ENCODE data around the gene SLC39A11.
"Not testable (repeated sequence)": the region's sequence is repeated elsewhere in the genome, so short reads cannot be mapped to it uniquely, and the experiment has no call there.

SLC39A11 gene

GRCh38 chr17:72665852-72666851 lies 426.3 kb downstream of the SLC39A11 start:
- DNase-seq: no peak

GRCh38 chr17:72662827-72663190 lies 429.7 kb downstream of the SLC39A11 start:
- DNase-seq: no peak

GRCh38 chr17:72661945-72662826 lies 430.3 kb downstream of the SLC39A11 start:
- no peak for DNase-seq

- no peak for DNase-seq
Measured at GRCh38 chr17:72661116-72661944, 431.2 kb downstream of the SLC39A11 start.

- no peak for DNase-seq
Measured at GRCh38 chr17:72660274-72661115, 432.0 kb downstream of the SLC39A11 start.

GRCh38 chr17:72659811-72660210 lies 432.7 kb downstream of the SLC39A11 start:
- no peak for DNase-seq

DNA sequence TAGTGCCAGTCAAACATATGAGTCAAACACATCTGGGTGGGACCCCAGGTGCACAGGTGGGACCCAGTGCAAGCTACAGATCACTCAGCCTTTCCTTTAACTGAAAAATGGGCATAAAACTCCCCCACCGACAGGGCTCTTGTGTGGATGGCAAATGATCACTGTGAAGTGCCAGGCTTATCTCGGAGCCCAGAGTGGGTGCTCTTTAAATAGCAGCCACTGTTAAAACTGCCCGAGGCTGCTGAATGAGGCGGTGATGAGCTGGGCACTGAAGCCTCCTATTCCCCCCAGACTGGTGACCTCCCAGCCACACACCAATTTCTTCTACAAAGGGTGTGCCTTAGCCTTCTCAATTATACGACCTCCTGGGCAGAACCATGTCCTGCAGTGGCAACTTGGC lies 433.8 kb downstream of the SLC39A11 start:
- DNase-seq: no peak

GRCh38 chr17:72657467-72658317 lies 434.8 kb downstream of the SLC39A11 start:
- no peak for DNase-seq

GRCh38 chr17:72656130-72656763 lies 436.2 kb downstream of the SLC39A11 start:
- DNase-seq: no peak

DNA sequence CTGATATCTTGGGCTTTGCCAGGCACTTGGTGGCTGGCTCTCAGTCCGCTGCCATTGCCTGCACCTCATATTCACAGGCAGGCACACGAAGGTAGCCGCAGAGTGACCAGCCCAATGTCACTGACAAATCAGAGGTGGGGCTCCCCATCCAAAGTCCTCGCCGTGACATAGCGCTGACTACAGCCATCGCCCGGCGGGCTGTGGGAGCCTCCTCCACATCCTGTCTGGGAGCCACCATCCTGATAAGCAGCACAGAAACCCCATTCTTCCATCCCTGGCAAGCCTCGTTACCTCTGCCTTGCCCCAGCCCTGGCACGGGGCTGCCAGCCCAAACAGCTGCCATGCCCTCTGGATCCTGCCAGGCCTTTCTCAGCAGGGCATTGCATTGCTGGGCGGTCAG lies 437.8 kb downstream of the SLC39A11 start:
- DNase-seq: no peak

- DNase-seq: no peak
Measured at GRCh38 chr17:72651988-72652387, 440.5 kb downstream of the SLC39A11 start.

DNA sequence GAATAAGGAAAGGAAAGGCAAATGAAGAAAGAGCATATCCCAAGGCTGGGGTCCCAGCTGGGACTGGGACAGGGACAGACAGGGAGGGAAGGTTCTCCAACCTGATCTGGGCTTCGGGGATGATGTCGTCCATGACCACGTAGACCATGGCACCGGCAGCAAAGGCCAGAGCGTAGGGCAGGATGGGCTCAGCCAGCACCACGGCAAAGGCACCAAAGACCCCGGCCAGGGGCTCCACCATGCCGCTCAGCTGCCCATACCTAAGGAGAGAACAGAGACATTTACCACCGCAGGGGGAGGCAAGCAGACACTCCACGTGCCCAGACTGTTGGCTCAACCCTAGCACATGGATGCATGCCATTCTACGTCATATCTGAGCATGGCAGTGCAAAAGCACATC lies 443.8 kb downstream of the SLC39A11 start:
- no peak for DNase-seq

DNA sequence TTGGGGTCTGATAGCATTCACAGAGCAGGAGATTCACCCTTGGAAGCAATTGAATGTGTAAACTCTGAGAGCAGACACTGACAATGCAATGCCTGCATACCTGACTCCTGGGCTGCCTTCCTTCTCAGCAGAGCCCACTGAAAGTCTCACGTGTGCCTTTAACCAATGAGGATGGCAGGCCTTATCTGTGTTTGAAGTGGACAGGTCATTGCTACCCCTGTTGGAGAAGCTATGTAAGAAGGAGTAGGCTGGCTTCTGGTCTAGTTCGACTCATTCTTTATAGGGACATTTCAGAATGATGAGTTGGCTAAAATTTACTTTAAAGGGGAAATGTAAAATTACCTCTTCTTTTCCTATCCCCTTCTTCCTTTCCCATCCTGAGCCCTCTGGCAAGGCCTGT lies 446.3 kb downstream of the SLC39A11 start:
- DNase-seq: no peak

- DNase-seq: no peak
Measured at GRCh38 chr17:72644492-72644891, 448.0 kb downstream of the SLC39A11 start.

GRCh38 chr17:72643575-72644216 lies 448.8 kb downstream of the SLC39A11 start:
- DNase-seq: no peak

- DNase-seq: no peak
Measured at GRCh38 chr17:72642720-72643119, 449.8 kb downstream of the SLC39A11 start.

DNA sequence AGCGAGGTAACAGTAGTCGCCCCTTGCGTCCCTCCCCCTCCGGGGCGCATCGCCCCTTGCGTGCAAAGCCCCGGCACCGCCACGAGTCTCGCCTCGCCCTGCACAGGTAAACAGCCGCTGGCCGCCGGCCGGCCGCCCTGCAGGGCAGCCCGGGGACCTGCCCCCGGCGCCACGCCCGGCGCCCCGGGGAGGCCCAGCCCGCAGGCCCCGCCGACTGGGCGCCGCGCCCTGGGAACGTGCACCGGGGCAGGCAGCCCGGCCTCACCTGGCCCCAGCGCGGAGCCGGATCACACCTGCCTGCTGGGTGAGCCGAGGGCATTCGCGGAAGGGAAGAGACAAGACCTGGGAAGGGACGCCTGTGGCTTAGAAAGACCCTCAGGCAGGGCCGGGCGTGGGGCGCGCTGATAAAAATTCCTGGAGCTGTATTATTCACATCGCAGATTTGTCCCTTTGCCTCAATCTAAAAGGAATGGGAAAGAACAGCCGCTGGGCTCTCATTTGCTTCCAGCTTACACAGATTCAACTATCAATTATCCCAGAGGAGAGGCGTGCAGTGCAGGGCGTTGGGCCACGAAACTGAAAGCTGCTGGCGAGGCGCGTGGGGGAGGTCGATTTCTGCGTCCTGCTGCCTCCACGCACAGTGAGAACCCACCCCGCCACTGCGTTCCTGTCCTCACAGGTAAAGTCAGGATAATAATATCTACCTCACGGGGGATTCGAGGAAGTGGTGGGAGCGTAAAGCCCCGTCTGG lies 451.9 kb downstream of the SLC39A11 start:
- no peak for DNase-seq

- no peak for DNase-seq
Measured at GRCh38 chr17:72639711-72640110, 452.8 kb downstream of the SLC39A11 start.

DNA sequence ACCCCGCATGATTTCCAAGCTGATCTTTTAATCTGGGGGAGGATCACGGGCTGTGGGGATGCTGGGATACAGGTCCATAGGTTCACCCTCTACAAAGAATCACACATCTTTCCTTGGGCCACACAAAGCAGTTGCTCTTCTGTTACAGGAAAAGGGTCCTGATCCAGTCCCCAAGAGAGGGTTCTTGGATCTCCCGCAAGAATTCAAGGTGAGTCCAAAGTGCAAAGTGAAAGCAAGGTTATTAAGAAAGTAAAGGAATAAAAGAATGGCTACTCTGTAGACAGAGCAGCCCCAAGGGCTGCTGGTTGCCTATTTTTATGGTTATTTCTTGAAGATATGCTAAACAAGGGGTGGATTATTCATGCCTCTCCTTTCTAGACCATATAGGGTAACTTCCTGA lies 453.6 kb downstream of the SLC39A11 start:
- not testable (repeated sequence) for DNase-seq

Measured in stimulated activated CD4-positive, alpha-beta T cell treated with anti-CD3 and anti-CD28 coated beads, Interleukin-4, amount 100 ng/mL, for 24 hours (primary cell).